Activated effector memory CD4-positive, alpha-beta T cell treated with anti-CD3 and anti-CD28 coated beads, Interleukin-2, amount 50 U/mL, for 16 hours (primary cell): ENCODE data around the gene IFT43.

Experiments used
- DNase-seq: peaks from one replicate; pipeline ENCODE4 v3.0.0-alpha.2; 2020

IFT43 gene

GRCh38 chr14:76115010-76115422, 129.5 kb downstream of the IFT43 start:
- no peak for DNase-seq

GRCh38 chr14:76117789-76118484, 132.4 kb downstream of the IFT43 start:
- DNase-seq, result no peak

- DNase-seq, result no peak
Observed at GRCh38 chr14:76118594-76118993, 133.0 kb downstream of the IFT43 start.

GRCh38 chr14:76121089-76121748, 135.7 kb downstream of the IFT43 start:
- no peak for DNase-seq

GRCh38 chr14:76123426-76124225, 138.1 kb downstream of the IFT43 start:
- DNase-seq, result no peak

GRCh38 chr14:76125511-76125910, 139.9 kb downstream of the IFT43 start:
- no peak for DNase-seq

- no peak for DNase-seq
Observed at GRCh38 chr14:76126076-76126475, 140.5 kb downstream of the IFT43 start.

- no peak for DNase-seq
Observed at GRCh38 chr14:76129851-76130576, 144.5 kb downstream of the IFT43 start.

GRCh38 chr14:76131071-76131965, 145.8 kb downstream of the IFT43 start:
- no peak for DNase-seq

- no peak for DNase-seq
Observed at GRCh38 chr14:76133103-76133502, 147.5 kb downstream of the IFT43 start.
